Pancreas (tissue), 10 donors: ENCODE measurements around the gene CPN1. TPM values are rescaled to one million over a fixed set of nuclear protein-coding genes. Genes with fewer than 3 reads are reported as not detected.

Experiments used
- ATAC-seq, 4 donors: fragments of 200-7000 bp; cut with Tn5 transposase; one replicate each; pipeline versions ENCODE4 v1.8.0 to v1.9.1; 2020; ENCODE audit warnings: mild to moderate bottlenecking in 4 of 4, moderate library complexity in 4 of 4
- DNase-seq, 6 donors: peaks; one replicate each; pipeline ENCODE4 v3.0.0-alpha.2; 2020
- FAIRE-seq: peaks from 2 replicates; lab custom pipeline; 2012; peaks lifted over from hg19 to GRCh38; lab: Jason Lieb, UNC
- H3K27ac ChIP-seq, 4 donors: fragments of 200-600 bp; sonication (generic); 1 replicate in 3 of 4; 2 replicates in 1 of 4; pipeline versions ENCODE4 v1.5.0 to v1.8.0; 2020
- H3K27me3 ChIP-seq, 4 donors: fragments of 200-600 bp; one replicate each; pipeline ENCODE4 v1.8.0; 2021
- H3K36me3 ChIP-seq, 3 donors: fragments of 200-600 bp; sonication (generic) in 1 of 3; one replicate each; pipeline versions ENCODE4 v1.5.0 to v1.8.0; 2020 to 2021
- H3K4me1 ChIP-seq, 3 donors: fragments of 200-600 bp; one replicate each; pipeline ENCODE4 v1.8.0; 2021
- H3K4me3 ChIP-seq, 4 donors: fragments of 200-600 bp; sonication (generic) in 2 of 4; one replicate each; pipeline versions ENCODE4 v1.5.0 to v1.8.0; 2020 to 2021
- H3K9me3 ChIP-seq, 4 donors: fragments of 200-600 bp; one replicate each; pipeline ENCODE4 v1.8.0; 2021
- CTCF ChIP-seq, 4 donors: fragments of 200-600 bp; sonication (generic) in 3 of 4; IDR thresholded peaks; one replicate each; pipeline versions ENCODE4 v1.5.0 to v1.8.0; 2021; ENCODE audit warnings: antibody characterized with exemption in 4 of 4
- WGBS, 2 donors: extraction: QIAGEN DNeasy Blood & Tissue Kit; methylation state at CpG; one replicate each; pipeline ENCODE4 v1.1.7; 2013; 5-methylcytosine and 5-hydroxymethylcytosine counted together
- intact Hi-C, 3 donors: fragments of 100-400 bp; cut with DNase I; formaldehyde crosslinking; loops; one replicate each; pipeline versions ENCODE4 v1.11.1 to v1.14.2; 2022
- polyA plus RNA-seq, 2 donors: library from polyadenylated mRNA; stranded (reverse); fragments of 200-250 nt; gene quantifications; one replicate each; pipeline ENCODE4 v1.2.3, GENCODE V29; 2013
- total RNA-seq, 6 donors: library from RNA; stranded (reverse); fragmentation: NEBNext Ultra II Directional in 4 of 6; extraction: Animal tissue kit (Norgen Biotek cat#: 25700) in 4 of 6; gene quantifications; one replicate each; pipeline versions ENCODE4 v1.2.1 to v1.2.4, GENCODE V29; 2021 to 2023
- donor health status: healthy with polysubstance abuse.
- donor health status: DM: no; HTN: no; CAD: no; lungs with moderate emphysema.
- donor health status: DM: no; HTN: no; CAD: no.
- donor health status: control.
- donor health status: control.
- donor health status: Bipolar disorder and iron deficiency.
- donor health status: DM: yes; HTN: yes; CAD: no.
- donor health status: DM: no; HTN: no; CAD: no.
- donor health status: DM: no; HTN: no; CAD: no.
- donor health status: DM: yes; HTN: yes; CAD: no.

CPN1 gene
- total and polyA plus RNA-seq, 8 donors, result 0.17 TPM; not detected in 7

DNA sequence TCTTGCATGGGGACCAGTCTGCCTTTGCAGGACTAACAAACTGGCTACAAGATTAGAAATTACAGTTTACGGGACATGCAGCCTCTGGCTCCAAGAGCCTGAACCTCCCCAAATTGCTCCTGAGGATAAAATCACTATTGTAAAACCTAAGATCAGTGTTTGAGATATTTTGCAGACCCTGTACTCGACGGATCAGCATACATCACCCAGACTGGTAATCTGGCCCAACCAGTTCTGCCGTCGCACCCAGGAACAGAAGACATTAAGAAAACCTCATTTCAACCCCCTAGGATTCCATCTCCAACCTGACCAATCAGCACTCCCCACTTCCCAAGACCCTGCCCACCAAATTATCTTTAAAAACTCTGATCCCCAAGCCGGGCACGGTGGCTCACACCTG lies 44.8 kb downstream of the CPN1 start:
- no peaks in the 10 kb centered on the region for H3K9me3 ChIP-seq
- H3K27me3 ChIP-seq, result no peaks in the 10 kb centered on the region
- H3K36me3 ChIP-seq, result no peaks in the 10 kb centered on the region
- H3K27ac ChIP-seq, result no peak overlapping the region
- 68 to 74% methylated on average over 7 of the region's 7 CpGs for WGBS, 2 donors
- no peaks in the 10 kb centered on the region for H3K4me1 ChIP-seq
- intact Hi-C loops, result no loop called here
- DNase-seq, result no peak
- no peak for FAIRE-seq
- no peak for ATAC-seq
- TF ChIP-seq CTCF (IDR thresholded peaks at IDR 0.05), result no peak
- no peak overlapping the region for H3K4me3 ChIP-seq

GRCh38 chr10:100033766-100034418 lies 47.8 kb downstream of the CPN1 start:
- no peaks in the 10 kb centered on the region for H3K9me3 ChIP-seq
- H3K4me1 ChIP-seq, result no peaks in the 10 kb centered on the region
- H3K27ac ChIP-seq, result no peak overlapping the region
- ATAC-seq (no peak), FAIRE-seq (no peak), DNase-seq (no peak)
- intact Hi-C loops, result no loop called here
- no peak for TF ChIP-seq CTCF (IDR thresholded peaks at IDR 0.05)
- H3K36me3 ChIP-seq, result no peaks in the 10 kb centered on the region
- no peak overlapping the region for H3K4me3 ChIP-seq
- WGBS, 2 donors, result 73 to 85% methylated on average over 1 of the region's 1 CpG
- no peaks in the 10 kb centered on the region for H3K27me3 ChIP-seq

DNA sequence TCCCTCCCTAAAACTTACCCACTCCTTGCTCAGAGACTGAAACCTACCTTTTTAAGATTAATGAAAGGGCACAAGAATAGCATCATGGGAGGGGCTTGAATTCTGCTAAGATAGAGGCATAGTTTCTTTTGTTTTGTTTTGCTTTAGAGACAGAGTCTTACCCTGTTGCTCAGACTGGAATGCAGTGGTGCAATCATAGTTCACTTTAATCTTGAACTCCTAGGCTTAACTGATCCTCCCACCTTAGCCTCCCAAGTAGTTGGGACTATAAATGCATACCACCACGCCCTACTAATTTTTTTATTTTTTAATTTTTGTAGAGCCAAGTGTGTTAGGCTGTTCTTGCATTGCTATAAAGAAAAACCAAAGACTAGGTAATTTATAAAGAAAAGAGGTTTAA lies 54.3 kb downstream of the CPN1 start:
- FAIRE-seq, result no peak
- DNase-seq, result no peak
- no peak overlapping the region for H3K27ac ChIP-seq
- H3K27me3 ChIP-seq, result no peaks in the 10 kb centered on the region
- H3K9me3 ChIP-seq, result no peaks in the 10 kb centered on the region
- 96 to 98% methylated on average over 1 of the region's 1 CpG for WGBS, 2 donors
- no peak for TF ChIP-seq CTCF (IDR thresholded peaks at IDR 0.05)
- no peaks in the 10 kb centered on the region for H3K36me3 ChIP-seq
- ATAC-seq, result no peak
- H3K4me3 ChIP-seq, result no peak overlapping the region
- H3K4me1 ChIP-seq, result no peaks in the 10 kb centered on the region
- intact Hi-C loops, result no loop called here

DNA sequence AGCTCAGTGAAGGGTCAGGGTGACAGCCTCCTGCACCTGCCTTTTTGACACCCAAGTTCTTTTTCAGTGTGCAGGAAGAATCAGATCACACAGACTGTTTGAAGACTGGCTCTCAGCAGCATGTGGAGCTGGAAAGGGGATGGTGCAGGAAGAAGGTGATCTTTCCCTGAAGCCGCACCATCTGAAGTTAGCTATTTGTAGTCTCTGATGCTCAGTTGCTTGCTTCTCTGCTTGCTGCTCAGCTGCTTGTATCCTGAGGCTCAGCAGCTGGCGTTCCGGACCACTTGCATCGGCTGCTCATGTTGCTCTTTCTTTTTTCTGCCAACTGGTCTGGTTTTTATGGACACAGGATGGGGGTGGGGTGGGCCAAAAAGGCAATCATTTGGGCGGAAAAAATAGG lies 56.1 kb downstream of the CPN1 start:
- DNase-seq (no peak), ATAC-seq (no peak), FAIRE-seq (no peak)
- 80 to 88% methylated on average over 5 of the region's 5 CpGs for WGBS, 2 donors
- Histone ChIP-seq H3K27me3 (no peaks in the 10 kb centered on the region), H3K36me3 (no peaks in the 10 kb centered on the region), H3K9me3 (no peaks in the 10 kb centered on the region), H3K27ac (no peak overlapping the region), H3K4me1 (no peaks in the 10 kb centered on the region), H3K4me3 (no peak overlapping the region)
- intact Hi-C loops, result no loop called here
- no peak for TF ChIP-seq CTCF (IDR thresholded peaks at IDR 0.05)

GRCh38 chr10:100024748-100025147 lies 56.9 kb downstream of the CPN1 start:
- Histone ChIP-seq H3K27me3 (no peaks in the 10 kb centered on the region), H3K4me3 (no peak overlapping the region), H3K9me3 (no peaks in the 10 kb centered on the region), H3K4me1 (no peaks in the 10 kb centered on the region), H3K27ac (no peak overlapping the region), H3K36me3 (no peaks in the 10 kb centered on the region)
- DNase-seq, result no peak
- no peak for ATAC-seq
- no peak for TF ChIP-seq CTCF (IDR thresholded peaks at IDR 0.05)
- 78 to 82% methylated on average over 11 of the region's 11 CpGs for WGBS, 2 donors
- FAIRE-seq, result no peak
- intact Hi-C loops, result no loop called here
